ENCODE data around the gene USP6NL.

USP6NL gene

DNA sequence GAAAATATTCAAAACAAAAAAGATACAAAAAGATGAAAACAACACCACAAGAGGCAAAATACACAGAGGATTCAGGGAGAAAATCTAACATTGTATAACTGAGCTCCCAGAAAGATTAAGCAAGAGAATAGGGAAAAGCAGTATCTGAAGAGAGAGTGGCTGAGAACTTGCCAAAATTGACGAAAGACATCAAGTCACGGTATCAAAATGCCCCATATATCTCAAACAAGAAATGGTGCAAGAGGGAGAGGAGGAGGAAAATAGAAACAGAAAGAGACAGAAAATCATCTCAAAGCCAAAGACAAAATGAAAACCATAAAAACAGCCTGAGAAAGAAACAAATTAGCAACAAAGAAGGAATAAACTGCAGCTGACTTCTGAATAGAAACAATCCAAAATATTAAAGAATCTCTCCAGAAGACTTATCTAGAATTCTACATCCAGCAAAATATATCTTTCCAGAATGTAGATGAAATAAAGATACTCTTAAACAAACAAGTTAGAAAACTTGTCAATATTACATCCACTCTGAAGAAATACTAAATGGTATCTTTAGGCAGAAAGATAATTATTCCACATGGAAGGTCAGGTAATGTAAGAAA, 5.5 kb downstream of the USP6NL start:
- no peak overlapping the region for H3K9ac ChIP-seq (ENCODE audit: low read depth, low read length)
- peaks cover 41% of the 10 kb centered on the region for H3K4me1 ChIP-seq (ENCODE audit: insufficient read depth, low read length)
- no peak overlapping the region for H3K27ac ChIP-seq (ENCODE audit: low read length)
- no peaks in the 10 kb centered on the region for H3K9me3 ChIP-seq (ENCODE audit: insufficient read depth, low read length, severe bottlenecking)
- H2AFZ ChIP-seq (ENCODE audit: low read depth, low read length) = no peak overlapping the region
- ATAC-seq (ENCODE audit: insufficient read depth, low read depth) (no peak), DNase-seq (no peak)
- H3K4me3 ChIP-seq (ENCODE audit: low read depth in 1 of 2, low read length in 2 of 2) = no peak overlapping the region
- TF ChIP-seq, protein P1, sequence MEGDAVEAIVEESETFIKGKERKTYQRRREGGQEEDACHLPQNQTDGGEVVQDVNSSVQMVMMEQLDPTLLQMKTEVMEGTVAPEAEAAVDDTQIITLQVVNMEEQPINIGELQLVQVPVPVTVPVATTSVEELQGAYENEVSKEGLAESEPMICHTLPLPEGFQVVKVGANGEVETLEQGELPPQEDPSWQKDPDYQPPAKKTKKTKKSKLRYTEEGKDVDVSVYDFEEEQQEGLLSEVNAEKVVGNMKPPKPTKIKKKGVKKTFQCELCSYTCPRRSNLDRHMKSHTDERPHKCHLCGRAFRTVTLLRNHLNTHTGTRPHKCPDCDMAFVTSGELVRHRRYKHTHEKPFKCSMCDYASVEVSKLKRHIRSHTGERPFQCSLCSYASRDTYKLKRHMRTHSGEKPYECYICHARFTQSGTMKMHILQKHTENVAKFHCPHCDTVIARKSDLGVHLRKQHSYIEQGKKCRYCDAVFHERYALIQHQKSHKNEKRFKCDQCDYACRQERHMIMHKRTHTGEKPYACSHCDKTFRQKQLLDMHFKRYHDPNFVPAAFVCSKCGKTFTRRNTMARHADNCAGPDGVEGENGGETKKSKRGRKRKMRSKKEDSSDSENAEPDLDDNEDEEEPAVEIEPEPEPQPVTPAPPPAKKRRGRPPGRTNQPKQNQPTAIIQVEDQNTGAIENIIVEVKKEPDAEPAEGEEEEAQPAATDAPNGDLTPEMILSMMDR (IDR thresholded peaks at IDR 0.05; ENCODE audit: borderline replicate concordance, extremely low read depth, low read length, poor library complexity, severe bottlenecking) = no peak
- no peak for TF ChIP-seq EZH2 (IDR thresholded peaks at IDR 0.05; ENCODE audit: borderline replicate concordance, low read depth, low read length, severe bottlenecking)
- H3K36me3 ChIP-seq (ENCODE audit: insufficient read depth, low read length) = no peaks in the 10 kb centered on the region
- H3K4me2 ChIP-seq (ENCODE audit: insufficient read depth, low read length) = no peak overlapping the region
- peaks cover 97% of the 10 kb centered on the region for H3K79me2 ChIP-seq (ENCODE audit: insufficient read depth, low read length)
- H4K20me1 ChIP-seq (ENCODE audit: insufficient read depth, low read length) = peaks cover 12% of the 10 kb centered on the region; the same call in 1 of the 2 replicates
- no peaks in the 10 kb centered on the region for H3K27me3 ChIP-seq (ENCODE audit: insufficient read depth, low read length, poor library complexity)

DNA sequence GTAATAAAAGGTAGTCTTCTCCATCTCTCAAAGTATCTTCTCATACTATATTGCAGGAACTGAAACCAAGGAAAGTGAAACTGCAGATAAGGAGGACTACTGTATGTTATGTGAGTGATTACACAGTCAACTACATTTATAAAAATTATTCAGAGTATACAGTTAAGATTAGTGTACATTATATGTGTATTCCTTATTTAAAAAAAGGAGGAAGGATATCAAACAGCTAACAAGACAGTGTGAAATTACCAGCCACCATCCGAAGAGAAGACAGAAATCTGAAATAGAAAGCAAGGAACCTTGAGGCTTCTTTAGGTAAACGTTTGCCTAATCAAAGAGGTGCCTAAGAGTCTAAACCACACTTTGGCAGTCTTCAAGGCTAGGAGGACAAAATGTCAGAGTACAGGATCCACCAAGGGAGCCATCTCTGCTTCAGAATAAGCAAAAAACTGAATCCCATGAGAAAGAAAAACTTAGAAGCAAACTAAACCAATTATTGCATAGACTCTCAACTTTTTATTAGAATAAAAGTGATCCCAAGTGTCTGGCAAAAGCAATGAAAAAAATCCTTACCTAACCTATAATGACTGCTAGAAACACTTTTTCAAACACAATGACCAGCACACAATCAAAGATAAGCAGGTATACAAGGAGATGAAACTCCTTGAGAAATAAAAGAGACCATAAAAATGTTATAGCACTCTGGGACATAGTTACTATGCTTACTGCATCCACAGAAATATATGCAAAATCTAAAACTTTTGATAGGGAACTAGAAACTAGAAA, 6.4 kb downstream of the USP6NL start:
- Histone ChIP-seq H3K27ac (ENCODE audit: low read length) (no peak overlapping the region), H3K4me1 (ENCODE audit: insufficient read depth, low read length) (peaks cover 37% of the 10 kb centered on the region), H3K4me2 (ENCODE audit: insufficient read depth, low read length) (no peak overlapping the region), H3K27me3 (ENCODE audit: insufficient read depth, low read length, poor library complexity) (no peaks in the 10 kb centered on the region), H4K20me1 (ENCODE audit: insufficient read depth, low read length) (peaks cover 14% of the 10 kb centered on the region; the same call in 1 of the 2 replicates), H3K36me3 (ENCODE audit: insufficient read depth, low read length) (no peaks in the 10 kb centered on the region), H3K4me3 (ENCODE audit: low read depth in 1 of 2, low read length in 2 of 2) (no peak overlapping the region), H3K9ac (ENCODE audit: low read depth, low read length) (no peak overlapping the region), H3K9me3 (ENCODE audit: insufficient read depth, low read length, severe bottlenecking) (no peaks in the 10 kb centered on the region), H3K79me2 (ENCODE audit: insufficient read depth, low read length) (peaks cover 96% of the 10 kb centered on the region), H2AFZ (ENCODE audit: low read depth, low read length) (no peak overlapping the region)
- TF ChIP-seq, protein P1 (IDR thresholded peaks at IDR 0.05; ENCODE audit: borderline replicate concordance, extremely low read depth, low read length, poor library complexity, severe bottlenecking) = no peak
- no peak for TF ChIP-seq EZH2 (IDR thresholded peaks at IDR 0.05; ENCODE audit: borderline replicate concordance, low read depth, low read length, severe bottlenecking)
- 0 out of 3 replicates have a peak, but pooled peaks have one; percentile 59 for ATAC-seq (ENCODE audit: insufficient read depth, low read depth)
- no peak for DNase-seq

DNA sequence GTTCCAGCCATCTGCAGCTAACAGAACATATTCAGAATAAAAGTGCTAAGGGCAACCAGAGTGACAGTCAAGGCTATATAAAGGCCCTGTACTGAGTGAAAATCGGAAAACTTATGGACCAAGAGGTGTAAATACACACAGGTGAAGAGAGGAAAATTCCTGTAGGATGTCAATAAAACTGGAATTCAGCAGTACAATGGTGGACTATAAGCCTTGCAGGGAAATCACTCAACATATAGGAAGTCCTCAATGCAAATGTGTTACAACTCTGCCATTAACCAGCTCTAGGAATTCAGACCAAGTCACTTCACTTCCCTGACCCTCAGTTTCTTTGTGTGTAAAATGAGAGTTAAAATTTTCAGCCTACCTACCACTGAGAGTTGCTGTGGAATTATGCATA, 7.7 kb downstream of the USP6NL start:
- H3K79me2 ChIP-seq (ENCODE audit: insufficient read depth, low read length) = peaks cover 96% of the 10 kb centered on the region
- no peak for DNase-seq
- H4K20me1 ChIP-seq (ENCODE audit: insufficient read depth, low read length) = peaks cover 14% of the 10 kb centered on the region; the same call in 1 of the 2 replicates
- H3K4me3 ChIP-seq (ENCODE audit: low read depth in 1 of 2, low read length in 2 of 2) = no peak overlapping the region
- no peaks in the 10 kb centered on the region for H3K9me3 ChIP-seq (ENCODE audit: insufficient read depth, low read length, severe bottlenecking)
- no peaks in the 10 kb centered on the region for H3K27me3 ChIP-seq (ENCODE audit: insufficient read depth, low read length, poor library complexity)
- H3K4me2 ChIP-seq (ENCODE audit: insufficient read depth, low read length) = no peak overlapping the region
- H3K9ac ChIP-seq (ENCODE audit: low read depth, low read length) = no peak overlapping the region
- ATAC-seq (ENCODE audit: insufficient read depth, low read depth) = no peak
- H2AFZ ChIP-seq (ENCODE audit: low read depth, low read length) = no peak overlapping the region
- H3K36me3 ChIP-seq (ENCODE audit: insufficient read depth, low read length) = no peaks in the 10 kb centered on the region
- TF ChIP-seq, protein P1 (IDR thresholded peaks at IDR 0.05; ENCODE audit: borderline replicate concordance, extremely low read depth, low read length, poor library complexity, severe bottlenecking) = no peak
- TF ChIP-seq EZH2 (IDR thresholded peaks at IDR 0.05; ENCODE audit: borderline replicate concordance, low read depth, low read length, severe bottlenecking) = no peak
- no peak overlapping the region for H3K27ac ChIP-seq (ENCODE audit: low read length)
- H3K4me1 ChIP-seq (ENCODE audit: insufficient read depth, low read length) = peaks cover 24% of the 10 kb centered on the region

Data from DND-41 (cell line).